MG63 (cell line): ENCODE measurements around the gene PTPRK. TPM values are rescaled to one million over a fixed set of nuclear protein-coding genes. Genes with fewer than 3 reads are reported as not detected.

Experiments
- DNase-seq: peaks from one replicate; pipeline ENCODE4 v3.0.0-alpha.2; 2020
- H3K27me3 ChIP-seq: fragments of 250-450 bp; sonication (Bioruptor Pico); 2 replicates; pipeline ENCODE4 v1.5.1; 2020; ENCODE audit warnings: mild to moderate bottlenecking, moderate library complexity
- H3K36me3 ChIP-seq: fragments of 250-450 bp; sonication (Bioruptor Pico); 2 replicates; pipeline ENCODE4 v1.5.1; 2020; ENCODE audit warnings: mild to moderate bottlenecking, moderate library complexity
- H3K4me3 ChIP-seq: fragments of 250-450 bp; sonication (Bioruptor Pico); 2 replicates; pipeline ENCODE4 v1.5.1; 2020; ENCODE audit warnings: mild to moderate bottlenecking, moderate library complexity
- H3K9me3 ChIP-seq: fragments of 250-450 bp; sonication (Bioruptor Pico); 2 replicates; pipeline ENCODE4 v1.5.1; 2020; ENCODE audit warnings: mild to moderate bottlenecking, moderate library complexity
- total RNA-seq: library from RNA; depleted of rRNA; stranded (reverse); fragments of >200 nt; shearing (Covaris generic); gene quantifications from 2 replicates; pipeline ENCODE4 v1.2.3, GENCODE V29; 2014; ENCODE audit warnings: low replicate concordance

The PTPRK gene
- total RNA-seq, 1 experiment from 2014 or later: 9.7 TPM

- Histone ChIP-seq H3K27me3 (no peaks in the 10 kb centered on the region), H3K36me3 (no peaks in the 10 kb centered on the region), H3K9me3 (no peaks in the 10 kb centered on the region), H3K4me3 (no peak overlapping the region)
- no peak for DNase-seq
These were observed 122.4 kb downstream of the PTPRK start for GRCh38 chr6:128397996-128398395.

GRCh38 chr6:128395596-128395995 is 124.8 kb downstream of the PTPRK start:
- no peak overlapping the region for H3K4me3 ChIP-seq
- DNase-seq: no peak
- H3K36me3 ChIP-seq: no peaks in the 10 kb centered on the region
- H3K9me3 ChIP-seq: no peaks in the 10 kb centered on the region
- no peaks in the 10 kb centered on the region for H3K27me3 ChIP-seq

- H3K9me3 ChIP-seq: no peaks in the 10 kb centered on the region
- no peak for DNase-seq
- H3K4me3 ChIP-seq: no peak overlapping the region
- no peaks in the 10 kb centered on the region for H3K36me3 ChIP-seq
- H3K27me3 ChIP-seq: no peaks in the 10 kb centered on the region
These were observed 125.2 kb downstream of the PTPRK start for GRCh38 chr6:128395188-128395587.

- H3K9me3 ChIP-seq: no peaks in the 10 kb centered on the region
- no peak for DNase-seq
- H3K36me3 ChIP-seq: no peaks in the 10 kb centered on the region
- H3K4me3 ChIP-seq: no peak overlapping the region
- H3K27me3 ChIP-seq: no peaks in the 10 kb centered on the region
These were observed 126.2 kb downstream of the PTPRK start for GRCh38 chr6:128394167-128394566.

- no peaks in the 10 kb centered on the region for H3K9me3 ChIP-seq
- no peak for DNase-seq
- H3K36me3 ChIP-seq: no peaks in the 10 kb centered on the region
- H3K27me3 ChIP-seq: no peaks in the 10 kb centered on the region
- no peak overlapping the region for H3K4me3 ChIP-seq
These were observed 130.4 kb downstream of the PTPRK start for GRCh38 chr6:128389820-128390534.

- no peaks in the 10 kb centered on the region for H3K9me3 ChIP-seq
- H3K27me3 ChIP-seq: no peaks in the 10 kb centered on the region
- no peaks in the 10 kb centered on the region for H3K36me3 ChIP-seq
- no peak overlapping the region for H3K4me3 ChIP-seq
- DNase-seq: no peak
These were observed 132.0 kb downstream of the PTPRK start for GRCh38 chr6:128388380-128388779.

- no peak for DNase-seq
- Histone ChIP-seq H3K27me3 (no peaks in the 10 kb centered on the region), H3K9me3 (peaks cover 8% of the 10 kb centered on the region), H3K36me3 (no peaks in the 10 kb centered on the region), H3K4me3 (no peak overlapping the region)
These were observed 139.5 kb downstream of the PTPRK start for GRCh38 chr6:128380891-128381290.

GRCh38 chr6:128379577-128379976 is 140.8 kb downstream of the PTPRK start:
- no peak for DNase-seq
- no peaks in the 10 kb centered on the region; the same call in 1 of the 2 replicates for H3K36me3 ChIP-seq
- H3K9me3 ChIP-seq: peaks cover 8% of the 10 kb centered on the region

GRCh38 chr6:128376952-128377503 is 143.4 kb downstream of the PTPRK start:
- no peak for DNase-seq
- Histone ChIP-seq H3K4me3 (no peak overlapping the region), H3K36me3 (no peaks in the 10 kb centered on the region; the same call in 1 of the 2 replicates), H3K9me3 (peaks cover 8% of the 10 kb centered on the region), H3K27me3 (no peaks in the 10 kb centered on the region)

More at GRCh38 chr6:128379577-128379976, 140.8 kb downstream of the PTPRK start:
- Histone ChIP-seq H3K4me3 (no peak overlapping the region), H3K27me3 (no peaks in the 10 kb centered on the region)

GRCh38 chr6:128371136-128371535 is 149.3 kb downstream of the PTPRK start:
- no peak for DNase-seq
- H3K36me3 ChIP-seq: no peaks in the 10 kb centered on the region; the same call in 1 of the 2 replicates
- H3K9me3 ChIP-seq: peaks cover 1% of the 10 kb centered on the region; the same call in 1 of the 2 replicates
- H3K4me3 ChIP-seq: no peak overlapping the region
- no peaks in the 10 kb centered on the region for H3K27me3 ChIP-seq

- Histone ChIP-seq H3K4me3 (no peak overlapping the region), H3K27me3 (no peaks in the 10 kb centered on the region), H3K9me3 (no peaks in the 10 kb centered on the region), H3K36me3 (no peaks in the 10 kb centered on the region)
- DNase-seq: no peak
These were observed 150.3 kb downstream of the PTPRK start for GRCh38 chr6:128370072-128370471.

GRCh38 chr6:128368213-128368944 is 152.0 kb downstream of the PTPRK start:
- peak; percentile 2 for DNase-seq
- Histone ChIP-seq H3K27me3 (no peaks in the 10 kb centered on the region), H3K4me3 (no peak overlapping the region), H3K36me3 (no peaks in the 10 kb centered on the region), H3K9me3 (no peaks in the 10 kb centered on the region)

- Histone ChIP-seq H3K4me3 (no peak overlapping the region), H3K9me3 (no peaks in the 10 kb centered on the region), H3K27me3 (no peaks in the 10 kb centered on the region), H3K36me3 (no peaks in the 10 kb centered on the region)
- no peak for DNase-seq
These were observed 153.0 kb downstream of the PTPRK start for GRCh38 chr6:128367437-128367836.

- Histone ChIP-seq H3K27me3 (no peaks in the 10 kb centered on the region), H3K4me3 (no peak overlapping the region), H3K36me3 (no peaks in the 10 kb centered on the region), H3K9me3 (no peaks in the 10 kb centered on the region)
- DNase-seq: no peak
These were observed 154.8 kb downstream of the PTPRK start for GRCh38 chr6:128365520-128366160.

GRCh38 chr6:128364766-128365519 is 155.5 kb downstream of the PTPRK start:
- Histone ChIP-seq H3K4me3 (no peak overlapping the region), H3K36me3 (no peaks in the 10 kb centered on the region), H3K9me3 (no peaks in the 10 kb centered on the region), H3K27me3 (no peaks in the 10 kb centered on the region)
- DNase-seq: no peak

- Histone ChIP-seq H3K4me3 (no peak overlapping the region), H3K27me3 (no peaks in the 10 kb centered on the region), H3K9me3 (no peaks in the 10 kb centered on the region), H3K36me3 (no peaks in the 10 kb centered on the region)
- no peak for DNase-seq
These were observed 157.2 kb downstream of the PTPRK start for GRCh38 chr6:128363020-128363813.
